Measurements from ENCODE around the gene GRAMD4. TPM values are rescaled to one million over a fixed set of nuclear protein-coding genes. Genes with fewer than 3 reads are reported as not detected.
A peak's percentile ranks its signal among the peaks of the same experiment; 100 is the strongest.

GRAMD4 gene
- total RNA-seq, 1 donor from 2014 or later: 85.7 TPM

- H3K9me3 Mint-ChIP-seq (ENCODE audit: unreplicated experiment): peaks cover 3% of the 10 kb centered on the region
- peaks cover 4% of the 10 kb centered on the region for H3K36me3 Mint-ChIP-seq (ENCODE audit: unreplicated experiment)
- DNase-seq: no peak
- H3K27ac Mint-ChIP-seq (ENCODE audit: unreplicated experiment): no peak overlapping the region
- H3K4me1 Mint-ChIP-seq (ENCODE audit: low read depth, unreplicated experiment): peaks cover 13% of the 10 kb centered on the region
- no peak overlapping the region for H3K4me3 Mint-ChIP-seq (ENCODE audit: unreplicated experiment)
- no peak for TF ChIP-seq CTCF (IDR thresholded peaks at IDR 0.05; ENCODE audit: partially characterized antibody, unreplicated experiment)
- H3K27me3 Mint-ChIP-seq (ENCODE audit: unreplicated experiment): peaks cover 5% of the 10 kb centered on the region
Observed at GRCh38 chr22:46605117-46605516, 15.1 kb upstream of the GRAMD4 start.

- Mint-ChIP-seq H3K9me3 (ENCODE audit: unreplicated experiment) (peaks cover 3% of the 10 kb centered on the region), H3K4me3 (ENCODE audit: unreplicated experiment) (no peak overlapping the region), H3K4me1 (ENCODE audit: low read depth, unreplicated experiment) (peaks cover 14% of the 10 kb centered on the region), H3K27me3 (ENCODE audit: unreplicated experiment) (peaks cover 3% of the 10 kb centered on the region), H3K27ac (ENCODE audit: unreplicated experiment) (peak overlapping the region; percentile 34), H3K36me3 (ENCODE audit: unreplicated experiment) (peaks cover 4% of the 10 kb centered on the region)
- TF ChIP-seq CTCF (IDR thresholded peaks at IDR 0.05; ENCODE audit: partially characterized antibody, unreplicated experiment): no peak
- no peak for DNase-seq
Observed at GRCh38 chr22:46606886-46607285, 13.3 kb upstream of the GRAMD4 start.

- Mint-ChIP-seq H3K4me1 (ENCODE audit: low read depth, unreplicated experiment) (peaks cover 17% of the 10 kb centered on the region), H3K9me3 (ENCODE audit: unreplicated experiment) (peaks cover 6% of the 10 kb centered on the region), H3K27me3 (ENCODE audit: unreplicated experiment) (peaks cover 5% of the 10 kb centered on the region), H3K4me3 (ENCODE audit: unreplicated experiment) (no peak overlapping the region), H3K36me3 (ENCODE audit: unreplicated experiment) (peaks cover 4% of the 10 kb centered on the region), H3K27ac (ENCODE audit: unreplicated experiment) (no peak overlapping the region)
- TF ChIP-seq CTCF (IDR thresholded peaks at IDR 0.05; ENCODE audit: partially characterized antibody, unreplicated experiment): no peak
- no peak for DNase-seq
Observed at GRCh38 chr22:46607483-46608114, 12.6 kb upstream of the GRAMD4 start.

- no peak for DNase-seq
- TF ChIP-seq CTCF (IDR thresholded peaks at IDR 0.05; ENCODE audit: partially characterized antibody, unreplicated experiment): no peak
- peaks cover 9% of the 10 kb centered on the region for H3K9me3 Mint-ChIP-seq (ENCODE audit: unreplicated experiment)
- H3K4me3 Mint-ChIP-seq (ENCODE audit: unreplicated experiment): no peak overlapping the region
- peaks cover 4% of the 10 kb centered on the region for H3K36me3 Mint-ChIP-seq (ENCODE audit: unreplicated experiment)
- peaks cover 8% of the 10 kb centered on the region for H3K27me3 Mint-ChIP-seq (ENCODE audit: unreplicated experiment)
- no peak overlapping the region for H3K27ac Mint-ChIP-seq (ENCODE audit: unreplicated experiment)
- H3K4me1 Mint-ChIP-seq (ENCODE audit: low read depth, unreplicated experiment): peaks cover 29% of the 10 kb centered on the region
Observed at GRCh38 chr22:46609175-46609690, 11.0 kb upstream of the GRAMD4 start.

GRCh38 chr22:46609724-46610201 is 10.4 kb upstream of the GRAMD4 start:
- Mint-ChIP-seq H3K27ac (ENCODE audit: unreplicated experiment) (no peak overlapping the region), H3K36me3 (ENCODE audit: unreplicated experiment) (peaks cover 4% of the 10 kb centered on the region), H3K9me3 (ENCODE audit: unreplicated experiment) (peaks cover 9% of the 10 kb centered on the region)

More at GRCh38 chr22:46609724-46610201, 10.4 kb upstream of the GRAMD4 start:
- H3K4me3 Mint-ChIP-seq (ENCODE audit: unreplicated experiment): no peak overlapping the region
- H3K27me3 Mint-ChIP-seq (ENCODE audit: unreplicated experiment): peaks cover 8% of the 10 kb centered on the region
- TF ChIP-seq CTCF (IDR thresholded peaks at IDR 0.05; ENCODE audit: partially characterized antibody, unreplicated experiment): no peak
- peaks cover 27% of the 10 kb centered on the region for H3K4me1 Mint-ChIP-seq (ENCODE audit: low read depth, unreplicated experiment)
- no peak for DNase-seq

All from glutamatergic neuron (in vitro differentiated cells).